HCT116 (cell line): ENCODE measurements around the gene AFTPH. TPM values are rescaled to one million over a fixed set of nuclear protein-coding genes. Genes with fewer than 3 reads are reported as not detected.
A peak's percentile ranks its signal among the peaks of the same experiment; 100 is the strongest.

Experiments used
- ATAC-seq: fragments of 200-7000 bp; cut with Tn5 transposase; 2 replicates; pipeline ENCODE4 v1.9.1; 2020; ENCODE audit warnings: mild to moderate bottlenecking, moderate library complexity
- BruUV-seq: library from RNA; stranded (reverse); fragments of 400-500 nt; replicated peaks from 2 replicates; lab custom pipeline; 2021; lab: Mats Ljungman, UMichigan
- CTCF ChIA-PET: fragments of 300-600 bp; sonication (Branson Sonifier 250); formaldehyde crosslinking; loops from one replicate; lab custom pipeline; 2021; ENCODE audit warnings: antibody characterized with exemption; lab: Charles Lee
- POLR2A ChIA-PET: fragments of 300-600, 350-600 bp; sonication (Branson Sonifier 250); formaldehyde crosslinking; loops from one replicate; lab custom pipeline; 2021; ENCODE audit warnings: antibody characterized with exemption; lab: Charles Lee
- RAD21 ChIA-PET, 2 experiments: fragments of 300-600 bp; sonication (Branson Sonifier 250); formaldehyde crosslinking; loops; one replicate each; lab custom pipeline; 2023; ENCODE audit warnings: low total read pairs in 2 of 2; ENCODE audit not compliant: uncharacterized antibody in 2 of 2, unreplicated experiment in 2 of 2, low non-redundant PET in 1 of 2; lab: Charles Lee
- DNase-seq: peaks from one replicate; pipeline ENCODE4 v3.0.0-alpha.2; 2010; ENCODE audit warnings: low read depth, low spot score
- H2AFZ ChIP-seq: fragments of 200-600 bp; shearing (Covaris generic), sonication (generic); 2 replicates; pipeline ENCODE4 v1.6.1; 2017; ENCODE audit warnings: low read depth, mixed run types, mixed read lengths, antibody characterized with exemption, low read length; ENCODE audit not compliant: poor library complexity, severe bottlenecking
- H3K27ac ChIP-seq: 2 replicates; pipeline ENCODE4 v1.5.1; 2012; ENCODE audit warnings: low read depth, low read length
- H3K27me3 ChIP-seq: fragments of 200-600 bp; sonication (generic); 2 replicates; pipeline ENCODE4 v1.6.1; 2016; ENCODE audit warnings: mixed run types, low read length, mixed read lengths; ENCODE audit not compliant: insufficient read depth
- H3K36me3 ChIP-seq, 2 experiments: fragments of 200-500 bp in 1 of 2; fragments of 200-600 bp in 1 of 2; sonication (Bioruptor generic) in 1 of 2; sonication (generic) in 1 of 2; 2 replicates each; pipeline versions ENCODE4 v1.5.1 to v1.6.1; 2014 to 2016; ENCODE audit warnings: low read length in 2 of 2, inconsistent platforms in 1 of 2, mixed read lengths in 1 of 2, mixed run types in 1 of 2; ENCODE audit not compliant: insufficient read depth in 2 of 2, control insufficient read depth in 1 of 2
- H3K4me1 ChIP-seq, 2 experiments: fragments of 200-600 bp in 1 of 2; sonication (generic) in 1 of 2; 2 replicates each; pipeline versions ENCODE4 v1.5.1 to v1.6.1; 2012 to 2017; ENCODE audit warnings: low read length in 2 of 2, inconsistent platforms in 1 of 2, mild to moderate bottlenecking in 1 of 2, mixed read lengths in 1 of 2, mixed run types in 1 of 2, moderate library complexity in 1 of 2; ENCODE audit not compliant: insufficient read depth in 2 of 2, control insufficient read depth in 1 of 2
- H3K4me2 ChIP-seq: fragments of 200-600 bp; sonication (generic); 2 replicates; pipeline ENCODE4 v1.6.1; 2017; ENCODE audit warnings: mixed run types, low read length, mixed read lengths
- H3K4me3 ChIP-seq, 2 experiments: fragments of 200-600 bp in 1 of 2; sonication (generic) in 1 of 2; replicated peaks in 1 of 2; 2 replicates each; pipeline ENCODE4 v1.5.1; 2011 to 2016; ENCODE audit warnings: low read length in 2 of 2, control low read depth in 1 of 2, low read depth in 1 of 2, mild to moderate bottlenecking in 1 of 2, mixed read lengths in 1 of 2, mixed run types in 1 of 2
- H3K79me2 ChIP-seq: fragments of 200-600 bp; sonication (generic); 2 replicates; pipeline ENCODE4 v1.6.1; 2017; ENCODE audit warnings: mild to moderate bottlenecking, mixed run types, low read length, moderate library complexity, mixed read lengths; ENCODE audit not compliant: insufficient read depth
- H3K9ac ChIP-seq: fragments of 200-600 bp; sonication (generic); 2 replicates; pipeline ENCODE4 v1.6.1; 2016; ENCODE audit warnings: low read length, mixed read lengths
- H3K9me2 ChIP-seq: fragments of 200-600 bp; sonication (generic), shearing (Covaris generic); 2 replicates; pipeline ENCODE4 v1.6.1; 2017; ENCODE audit warnings: mixed run types, mild to moderate bottlenecking, moderate library complexity; ENCODE audit not compliant: insufficient read depth
- H3K9me3 ChIP-seq, 2 experiments: fragments of 200-500 bp in 1 of 2; fragments of 200-600 bp in 1 of 2; sonication (Bioruptor generic) in 1 of 2; sonication (generic) in 1 of 2; 2 replicates each; pipeline ENCODE4 v1.6.1; 2014 to 2017; ENCODE audit warnings: low read length in 2 of 2, mixed read lengths in 2 of 2, inconsistent platforms in 1 of 2, low read depth in 1 of 2, mild to moderate bottlenecking in 1 of 2, mixed run types in 1 of 2, moderate library complexity in 1 of 2; ENCODE audit not compliant: control insufficient read depth in 1 of 2, insufficient read depth in 1 of 2
- H4K20me1 ChIP-seq: fragments of 200-600 bp; sonication (generic), shearing (Covaris generic); 2 replicates; pipeline ENCODE4 v1.6.1; 2017; ENCODE audit warnings: mixed run types, mild to moderate bottlenecking, moderate library complexity; ENCODE audit not compliant: insufficient read depth
- CEBPB ChIP-seq: IDR thresholded peaks from 2 replicates; pipeline ENCODE4 v1.6.1; 2012; ENCODE audit warnings: low read depth
- EGR1 ChIP-seq: IDR thresholded peaks from 2 replicates; pipeline ENCODE4 v1.6.1; 2012; ENCODE audit warnings: low read depth
- ELF1 ChIP-seq: IDR thresholded peaks from 2 replicates; pipeline ENCODE4 v1.6.1; 2012; ENCODE audit warnings: low read depth, borderline replicate concordance
- EZH2 ChIP-seq: fragments of 200-600 bp; sonication (generic); IDR thresholded peaks from 2 replicates; pipeline ENCODE4 v1.6.1; 2017; ENCODE audit warnings: antibody characterized with exemption, mixed run types
- FOSL1 ChIP-seq: IDR thresholded peaks from 2 replicates; pipeline ENCODE4 v1.6.1; 2012; ENCODE audit warnings: low read depth
- JUND ChIP-seq: IDR thresholded peaks from 2 replicates; pipeline ENCODE4 v1.6.1; 2012
- POLR2AphosphoS5 ChIP-seq: IDR thresholded peaks from 2 replicates; pipeline ENCODE4 v1.6.1; 2011; ENCODE audit warnings: mild to moderate bottlenecking, low read depth, low read length, moderate library complexity
- RAD21 ChIP-seq: IDR thresholded peaks from 2 replicates; pipeline ENCODE4 v1.6.1; 2012; ENCODE audit warnings: low read depth, mild to moderate bottlenecking
- SIN3A ChIP-seq: IDR thresholded peaks from 2 replicates; pipeline ENCODE4 v1.6.1; 2012; ENCODE audit warnings: low read depth
- SP1 ChIP-seq: IDR thresholded peaks from 2 replicates; pipeline ENCODE4 v1.6.1; 2012; ENCODE audit warnings: low read depth
- SRF ChIP-seq: IDR thresholded peaks from 2 replicates; pipeline ENCODE4 v1.6.1; 2012; ENCODE audit warnings: low read depth
- TCF7L2 ChIP-seq: IDR thresholded peaks from 2 replicates; pipeline ENCODE4 v1.7.0; 2011; ENCODE audit warnings: borderline replicate concordance, inconsistent platforms; ENCODE audit not compliant: insufficient read depth, insufficient read length; ENCODE audit errors: extremely low read depth
- YY1 ChIP-seq: IDR thresholded peaks from 2 replicates; pipeline ENCODE4 v1.6.1; 2011; ENCODE audit warnings: low read length, low read depth, moderate library complexity, mild to moderate bottlenecking; ENCODE audit not compliant: insufficient replicate concordance; ENCODE audit errors: extremely low read depth
- ZFX ChIP-seq: fragments of 450-650 bp; IDR thresholded peaks from 2 replicates; pipeline ENCODE4 v1.6.1; 2017
- ZNF274 ChIP-seq: fragments of 200-500 bp; sonication (Bioruptor generic); IDR thresholded peaks from 2 replicates; pipeline ENCODE4 v1.6.1; 2014; ENCODE audit warnings: mild to moderate bottlenecking, low read depth, low read length, inconsistent platforms
- intact Hi-C: fragments of 100-400 bp; cut with micrococcal nuclease; formaldehyde crosslinking; loops from 2 replicates; pipeline ENCODE4 v1.10.0; 2022
- total RNA-seq: library from RNA; stranded (reverse); gene quantifications from one replicate; pipeline ENCODE4 v1.2.1, GENCODE V29; 2021; ENCODE audit not compliant: unreplicated experiment
- TF ChIP-seq, protein P1 (sequence below): IDR thresholded peaks from 2 replicates; pipeline ENCODE4 v1.6.1; 2012
- TF ChIP-seq, protein P2 (sequence below): IDR thresholded peaks from 2 replicates; pipeline ENCODE4 v1.6.1; 2012
- TF ChIP-seq, protein P3 (sequence below), 3 experiments: fragments of 200-600 bp in 1 of 3; sonication (generic) in 1 of 3; IDR thresholded peaks in 2 of 3; conservative IDR thresholded peaks in 1 of 3; 2 replicates each; pipeline ENCODE4 v1.5.1; 2012 to 2017; ENCODE audit warnings: low read depth in 2 of 3, low read length in 2 of 3, antibody characterized with exemption in 1 of 3, borderline replicate concordance in 1 of 3, control low read depth in 1 of 3, mild to moderate bottlenecking in 1 of 3, mixed read lengths in 1 of 3, mixed run types in 1 of 3, moderate library complexity in 1 of 3; ENCODE audit not compliant: insufficient read depth in 1 of 3

The AFTPH gene
- total RNA-seq, 1 experiment from 2014 or later = 23.6 TPM

DNA sequence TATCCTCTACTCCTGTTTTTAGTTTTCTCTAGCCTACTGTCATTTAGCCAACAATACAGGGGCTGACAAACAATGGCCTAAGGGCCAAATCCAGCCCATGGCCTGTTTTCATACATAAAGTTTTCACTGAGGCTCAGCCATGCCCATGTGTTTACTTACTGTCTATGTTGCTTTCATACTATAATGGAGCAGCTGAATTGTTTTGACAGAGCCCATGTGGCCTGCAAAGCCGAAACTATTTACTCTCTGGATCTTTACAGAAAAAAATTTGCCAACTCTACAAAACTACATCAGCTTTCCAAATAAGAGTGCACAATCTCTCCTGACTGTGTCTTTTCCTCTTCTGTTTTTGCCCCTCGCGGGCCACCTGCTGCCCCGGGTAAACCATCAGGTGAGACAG is 46.1 kb upstream of the AFTPH start:
- Histone ChIP-seq H3K9ac (no peak overlapping the region), H3K9me2 (no peaks in the 10 kb centered on the region), H3K4me3 (no peak overlapping the region), H3K27me3 (no peaks in the 10 kb centered on the region), H3K9me3 (no peaks in the 10 kb centered on the region), H3K79me2 (no peaks in the 10 kb centered on the region), H3K4me2 (no peak overlapping the region), H3K4me1 (peaks cover 0 to 5% of the 10 kb centered on the region in 2 experiments; a peak in 1 of 4 replicates), H2AFZ (no peak overlapping the region), H3K36me3 (no peaks in the 10 kb centered on the region), H3K27ac (no peak overlapping the region), H4K20me1 (no peaks in the 10 kb centered on the region)
- POLR2A ChIA-PET = no interaction called here
- DNase-seq (no peak), ATAC-seq (no peak)
- no peak for TF ChIP-seq YY1
- no peak for TF ChIP-seq SP1
- TF ChIP-seq, protein P1, sequence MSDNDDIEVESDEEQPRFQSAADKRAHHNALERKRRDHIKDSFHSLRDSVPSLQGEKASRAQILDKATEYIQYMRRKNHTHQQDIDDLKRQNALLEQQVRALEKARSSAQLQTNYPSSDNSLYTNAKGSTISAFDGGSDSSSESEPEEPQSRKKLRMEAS = no peak
- no peak for TF ChIP-seq FOSL1
- CTCF ChIA-PET = interaction anchor here (1.8 kb wide), 1 partner anchor 10 kb away, joined by 9 read pairs; no protein-coding TSS in a partner anchor
- no TSS peak for BruUV-seq
- RAD21 ChIA-PET = no interaction called here
- intact Hi-C loops = no loop called here

DNA sequence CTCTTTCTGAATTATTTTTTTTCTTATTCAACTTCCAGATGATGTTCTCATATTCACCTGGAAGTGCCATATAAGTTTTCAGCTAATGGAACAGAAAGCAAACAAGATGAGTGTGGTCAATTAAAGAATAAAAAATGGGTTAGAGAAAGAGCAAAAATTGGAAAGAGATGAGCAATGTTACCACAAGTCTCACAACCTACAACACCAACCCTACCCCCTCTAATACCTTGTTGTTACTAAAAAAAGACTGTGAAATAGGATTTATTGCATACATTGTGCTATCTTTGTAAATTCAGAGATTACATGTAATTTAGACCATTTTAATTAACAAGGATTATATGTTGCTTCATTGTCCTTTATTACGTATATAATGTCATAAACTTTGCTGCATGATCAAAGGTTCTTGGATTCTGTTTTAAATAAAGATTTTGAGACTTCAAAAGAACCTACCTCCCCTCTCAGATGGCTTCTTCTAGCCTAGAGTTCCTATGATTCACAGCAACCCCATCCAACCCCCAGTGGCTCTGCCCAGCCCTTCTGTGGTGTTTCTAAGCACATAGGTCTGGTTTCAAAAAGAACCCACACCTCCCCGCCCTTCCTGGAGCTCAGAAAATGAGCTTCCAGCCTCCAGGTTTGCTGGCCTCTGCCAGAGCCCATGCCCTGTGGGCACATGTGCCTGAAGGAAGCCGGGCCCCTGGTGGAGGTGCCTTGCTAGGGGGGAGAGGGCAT is 45.5 kb upstream of the AFTPH start:
- Histone ChIP-seq H3K9me3 (no peaks in the 10 kb centered on the region), H3K9ac (no peak overlapping the region), H3K4me1 (peaks cover 0 to 5% of the 10 kb centered on the region in 2 experiments; a peak in 1 of 4 replicates), H3K27ac (no peak overlapping the region), H3K36me3 (no peaks in the 10 kb centered on the region), H3K4me3 (no peak overlapping the region), H3K27me3 (no peaks in the 10 kb centered on the region), H3K4me2 (0 out of 2 replicates have a peak overlapping the region, but pooled peaks have one; percentile 7), H2AFZ (no peak overlapping the region), H4K20me1 (no peaks in the 10 kb centered on the region), H3K79me2 (no peaks in the 10 kb centered on the region), H3K9me2 (no peaks in the 10 kb centered on the region)
- intact Hi-C loops = no loop called here
- RAD21 ChIA-PET = no interaction called here
- CTCF ChIA-PET = interaction anchor here (1.9 kb wide), 1 partner anchor 9 kb away, joined by 9 read pairs; no protein-coding TSS in a partner anchor
- DNase-seq (no peak), ATAC-seq (no peak)
- BruUV-seq = no TSS peak
- POLR2A ChIA-PET = no interaction called here
- no peak for TF ChIP-seq TCF7L2
- TF ChIP-seq CEBPB = no peak
- TF ChIP-seq, protein P2, sequence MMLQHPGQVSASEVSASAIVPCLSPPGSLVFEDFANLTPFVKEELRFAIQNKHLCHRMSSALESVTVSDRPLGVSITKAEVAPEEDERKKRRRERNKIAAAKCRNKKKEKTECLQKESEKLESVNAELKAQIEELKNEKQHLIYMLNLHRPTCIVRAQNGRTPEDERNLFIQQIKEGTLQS = no peak
- no peak for TF ChIP-seq ZFX
- TF ChIP-seq POLR2AphosphoS5 = no peak
- TF ChIP-seq YY1 = no peak
- no peak for TF ChIP-seq EZH2
- no peak for TF ChIP-seq ELF1
- no peak for TF ChIP-seq SIN3A
- no peak for TF ChIP-seq RAD21
- no peak for TF ChIP-seq FOSL1
- TF ChIP-seq, protein P3, sequence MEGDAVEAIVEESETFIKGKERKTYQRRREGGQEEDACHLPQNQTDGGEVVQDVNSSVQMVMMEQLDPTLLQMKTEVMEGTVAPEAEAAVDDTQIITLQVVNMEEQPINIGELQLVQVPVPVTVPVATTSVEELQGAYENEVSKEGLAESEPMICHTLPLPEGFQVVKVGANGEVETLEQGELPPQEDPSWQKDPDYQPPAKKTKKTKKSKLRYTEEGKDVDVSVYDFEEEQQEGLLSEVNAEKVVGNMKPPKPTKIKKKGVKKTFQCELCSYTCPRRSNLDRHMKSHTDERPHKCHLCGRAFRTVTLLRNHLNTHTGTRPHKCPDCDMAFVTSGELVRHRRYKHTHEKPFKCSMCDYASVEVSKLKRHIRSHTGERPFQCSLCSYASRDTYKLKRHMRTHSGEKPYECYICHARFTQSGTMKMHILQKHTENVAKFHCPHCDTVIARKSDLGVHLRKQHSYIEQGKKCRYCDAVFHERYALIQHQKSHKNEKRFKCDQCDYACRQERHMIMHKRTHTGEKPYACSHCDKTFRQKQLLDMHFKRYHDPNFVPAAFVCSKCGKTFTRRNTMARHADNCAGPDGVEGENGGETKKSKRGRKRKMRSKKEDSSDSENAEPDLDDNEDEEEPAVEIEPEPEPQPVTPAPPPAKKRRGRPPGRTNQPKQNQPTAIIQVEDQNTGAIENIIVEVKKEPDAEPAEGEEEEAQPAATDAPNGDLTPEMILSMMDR (IDR thresholded peaks at IDR 0.05 in 2 of 3, conservative IDR thresholded peaks at IDR 0.05 in 1 of 3; ENCODE audit: borderline replicate concordance in 1 of 3, insufficient read depth in 1 of 3, low read depth in 2 of 3, low read length in 2 of 3) = no peak
- TF ChIP-seq JUND = no peak
- no peak for TF ChIP-seq EGR1
- TF ChIP-seq ZNF274 = no peak
- TF ChIP-seq SRF = no peak
